Activated T-cell treated with anti-CD3 and anti-CD28 coated beads for 4 hours (primary cell): ENCODE measurements around the gene ZDHHC5.
A peak's percentile ranks its signal among the peaks of the same experiment; 100 is the strongest.

Experiments
- DNase-seq: peaks from one replicate; pipeline ENCODE4 v3.0.0-alpha.2; 2020

Gene ZDHHC5

DNA sequence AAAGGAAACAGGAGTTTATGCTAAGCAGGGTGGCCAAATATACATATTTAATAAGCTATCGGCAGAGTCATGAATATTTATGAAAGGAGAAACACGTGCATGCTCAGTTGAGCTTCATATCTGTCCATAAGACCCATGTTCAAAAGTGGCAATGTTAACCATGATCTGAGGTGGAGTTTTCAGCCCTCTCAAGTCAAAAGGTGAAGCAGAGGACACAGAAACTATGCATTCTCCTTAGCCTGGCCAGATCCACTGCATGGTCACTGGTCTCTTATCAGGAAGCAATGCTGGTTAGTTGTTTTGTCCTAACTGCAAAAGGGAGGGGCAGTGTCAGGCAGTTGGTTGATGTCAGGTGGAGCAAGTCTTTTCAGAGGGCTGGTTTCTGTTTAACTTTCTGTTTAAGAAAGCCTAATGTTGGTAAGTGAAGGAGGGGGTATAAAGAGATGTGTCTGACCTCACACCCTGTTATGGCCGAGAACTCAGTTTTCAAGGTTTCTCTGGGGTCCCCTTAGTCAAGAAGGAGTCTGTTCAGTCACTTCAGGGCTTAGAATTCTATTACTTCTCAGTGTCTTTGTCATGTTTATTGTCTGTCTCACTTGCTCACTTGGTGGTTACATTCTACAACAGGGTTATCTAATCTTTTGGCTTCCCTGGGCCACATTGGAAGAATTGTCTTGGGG is 67.8 kb downstream of the ZDHHC5 start:
- no peak for DNase-seq

DNA sequence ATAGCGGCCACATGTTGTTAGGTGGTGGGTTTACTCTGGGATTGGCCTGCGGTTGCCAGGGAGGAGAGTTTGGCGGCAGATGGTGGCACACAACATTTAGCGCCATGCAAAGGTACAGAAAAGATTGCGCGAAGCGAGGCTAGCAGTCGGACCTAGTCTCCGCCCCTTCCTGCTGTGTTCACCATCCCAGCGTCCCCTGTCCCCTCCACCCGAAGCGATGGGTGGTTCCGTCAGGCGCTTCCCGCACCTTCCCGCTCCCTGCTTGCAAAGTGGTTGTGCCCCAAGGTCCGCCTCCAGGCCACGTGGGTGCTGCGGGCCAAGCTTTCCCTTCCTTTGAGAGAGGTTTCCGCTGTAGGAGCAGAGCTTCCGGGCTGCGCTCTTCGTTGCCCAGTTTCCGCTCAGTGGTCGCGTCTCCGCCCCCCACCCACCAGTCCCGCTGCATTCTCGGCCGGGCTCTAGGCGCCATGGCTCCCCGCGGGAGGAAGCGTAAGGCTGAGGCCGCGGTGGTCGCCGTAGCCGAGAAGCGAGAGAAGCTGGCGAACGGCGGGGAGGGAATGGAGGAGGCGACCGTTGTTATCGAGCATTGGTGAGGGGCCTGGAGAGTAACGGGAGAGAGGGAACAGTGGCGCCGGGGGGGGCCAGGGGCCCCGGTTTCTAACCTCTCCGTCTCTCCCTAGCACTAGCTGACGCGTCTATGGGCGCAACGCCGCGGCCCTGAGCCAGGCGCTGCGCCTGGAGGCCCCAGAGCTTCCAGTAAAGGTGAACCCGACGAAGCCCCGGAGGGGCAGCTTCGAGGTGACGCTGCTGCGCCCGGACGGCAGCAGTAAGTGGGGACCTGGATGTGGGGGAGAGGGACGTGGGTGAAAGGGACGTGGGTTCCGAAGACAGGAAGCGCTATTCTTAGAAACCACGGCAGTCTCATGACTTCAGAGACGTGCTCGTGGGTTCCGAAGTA is 73.5 kb downstream of the ZDHHC5 start, which contains the start of gene SELENOH:
SELENOH (plus strand) TSS at position 360 of the 955 bp plus-strand sequence; CDS start at position 465, 105 bp downstream.
- DNase-seq: peak; percentile 85

DNA sequence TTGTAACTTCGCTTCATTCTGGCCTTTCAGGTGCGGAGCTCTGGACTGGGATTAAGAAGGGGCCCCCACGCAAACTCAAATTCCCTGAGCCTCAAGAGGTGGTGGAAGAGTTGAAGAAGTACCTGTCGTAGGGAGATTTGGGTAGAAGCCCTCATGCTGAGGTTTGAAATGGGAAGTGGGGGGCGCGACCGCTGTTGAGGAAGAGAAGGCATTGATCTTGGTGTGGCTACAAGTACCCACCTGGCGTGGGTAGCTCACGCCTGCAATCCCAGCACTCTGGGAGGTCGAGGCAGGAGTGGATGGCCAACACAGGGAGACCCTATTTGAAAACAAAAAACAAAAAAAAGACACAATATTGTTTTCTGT is 74.2 kb downstream of the ZDHHC5 start:
- no peak for DNase-seq

DNA sequence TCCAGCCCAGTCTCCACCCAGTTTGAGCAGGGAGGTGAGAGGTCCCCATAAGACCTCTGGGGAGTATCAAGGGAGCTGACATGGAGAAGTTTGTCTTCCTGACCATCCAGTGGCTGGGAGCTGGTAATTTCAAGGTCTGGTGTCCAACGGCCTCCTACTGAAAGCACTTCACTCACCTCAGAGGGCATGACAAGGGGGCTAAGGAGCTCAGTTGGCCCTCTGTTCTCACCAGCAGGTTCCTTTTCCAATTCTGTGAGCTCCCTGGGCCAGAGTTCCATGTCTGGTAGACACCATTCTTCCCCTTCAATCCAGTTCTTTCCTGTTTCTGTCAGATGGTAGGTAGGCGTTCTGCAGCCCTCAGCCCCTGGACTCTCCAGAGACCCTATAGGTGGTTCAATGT is 76.4 kb downstream of the ZDHHC5 start:
- DNase-seq: no peak

DNA sequence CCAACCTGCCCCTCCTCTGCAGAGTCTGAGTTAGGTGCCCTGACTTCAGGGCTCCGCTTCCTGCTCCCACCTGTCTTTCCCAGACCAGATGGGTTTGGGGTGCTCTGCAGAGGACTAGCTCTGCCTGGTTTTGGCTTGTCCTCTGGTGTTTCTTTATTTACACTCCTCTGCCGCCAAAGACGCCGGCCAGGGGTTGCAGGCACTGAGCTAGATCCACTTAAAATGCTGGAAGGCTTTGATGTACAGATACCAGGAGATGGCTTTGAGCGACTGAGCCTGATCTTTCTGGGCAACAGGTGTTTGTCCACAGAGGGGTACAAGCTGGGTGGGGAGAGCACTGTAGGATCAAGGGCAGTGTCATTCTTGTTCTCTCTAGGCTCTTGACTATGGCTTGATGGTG is 77.3 kb downstream of the ZDHHC5 start:
- no peak for DNase-seq

DNA sequence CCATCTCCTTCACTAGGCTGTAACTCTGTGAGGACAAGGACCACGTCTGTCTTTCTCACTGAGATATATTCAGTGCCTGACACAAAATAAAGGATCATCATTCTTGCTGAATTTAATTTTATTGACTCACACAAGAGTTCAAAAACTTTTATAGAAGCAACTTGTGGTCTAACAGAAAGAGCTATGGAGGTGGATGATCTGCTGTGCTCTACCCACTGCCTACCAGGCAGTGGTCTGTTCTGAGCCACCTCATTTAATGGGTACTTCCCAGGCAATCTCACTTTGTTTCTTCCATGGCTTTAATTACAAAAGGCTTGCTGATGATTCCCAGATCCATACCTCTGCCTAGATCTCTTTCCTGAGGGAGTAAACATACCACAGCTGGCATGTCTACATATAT is 79.0 kb downstream of the ZDHHC5 start:
- no peak for DNase-seq
